ENCODE results near the gene GOLGA8K. TPM values are rescaled to one million over a fixed set of nuclear protein-coding genes. Genes with fewer than 3 reads are reported as not detected.

Gene GOLGA8K
- total RNA-seq, 2 experiments from 2014 or later, result 0.60 to 0.81 TPM

Other genes with a start within 250 kb of the GOLGA8K start
- 1 to 10 TPM; 5.7 to 7.8 TPM for gene GOLGA8O, start 52.3 kb upstream of the GOLGA8K start, total RNA-seq
- 10 to 100 TPM; 13.2 to 13.8 TPM for gene GOLGA8N, start 190.2 kb upstream of the GOLGA8K start, total RNA-seq
- 100 to 1,000 TPM; 134 to 139 TPM for gene ARHGAP11A, start 212.2 kb upstream of the GOLGA8K start, total RNA-seq
- 1 to 10 TPM; 3.1 to 3.8 TPM for gene SCG5, start 238.4 kb upstream of the GOLGA8K start, total RNA-seq

Measured in activated CD4-positive, alpha-beta memory T cell treated with anti-CD3 and anti-CD28 coated beads, Interleukin-2, amount 10 ng/mL, durations not matched to agents 7 days and 5 days (primary cell).